Measurements from ENCODE around the gene CARS1.

CARS1 gene

GRCh38 chr11:3010521-3011275 is 46.5 kb downstream of the CARS1 start:
- in situ Hi-C loops (cut with MboI; ENCODE audit: low sequenced_read_pairs) = no loop called here

DNA sequence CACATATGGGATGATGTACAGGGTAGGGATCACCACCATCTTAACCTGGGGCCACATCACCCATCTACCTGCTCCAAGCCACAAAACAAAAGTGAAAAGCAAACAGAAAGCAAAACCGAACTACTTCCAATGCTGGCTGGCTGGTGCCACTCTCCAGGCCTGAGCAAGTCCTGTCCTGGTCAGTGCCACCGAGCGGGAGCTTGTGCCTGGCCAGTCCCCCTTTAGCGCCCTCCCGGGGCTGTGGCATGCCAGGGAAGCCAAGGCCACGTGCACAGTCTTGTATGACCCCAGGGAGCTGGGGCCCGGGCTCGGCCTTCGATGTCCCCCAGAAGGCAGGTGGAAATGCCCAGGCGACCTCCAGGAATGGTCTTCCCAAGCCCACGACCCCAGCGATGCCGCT is 47.2 kb downstream of the CARS1 start:
- in situ Hi-C loops (cut with MboI; ENCODE audit: low sequenced_read_pairs) = no loop called here

- in situ Hi-C loops (cut with MboI; ENCODE audit: low sequenced_read_pairs) = no loop called here
Measured at GRCh38 chr11:3009481-3009880, 47.7 kb downstream of the CARS1 start.

- in situ Hi-C loops (cut with MboI; ENCODE audit: low sequenced_read_pairs) = no loop called here
Measured at GRCh38 chr11:3008746-3009336, 48.4 kb downstream of the CARS1 start.

- in situ Hi-C loops (cut with MboI; ENCODE audit: low sequenced_read_pairs) = no loop called here
Measured at GRCh38 chr11:3007404-3008010, 49.7 kb downstream of the CARS1 start.

DNA sequence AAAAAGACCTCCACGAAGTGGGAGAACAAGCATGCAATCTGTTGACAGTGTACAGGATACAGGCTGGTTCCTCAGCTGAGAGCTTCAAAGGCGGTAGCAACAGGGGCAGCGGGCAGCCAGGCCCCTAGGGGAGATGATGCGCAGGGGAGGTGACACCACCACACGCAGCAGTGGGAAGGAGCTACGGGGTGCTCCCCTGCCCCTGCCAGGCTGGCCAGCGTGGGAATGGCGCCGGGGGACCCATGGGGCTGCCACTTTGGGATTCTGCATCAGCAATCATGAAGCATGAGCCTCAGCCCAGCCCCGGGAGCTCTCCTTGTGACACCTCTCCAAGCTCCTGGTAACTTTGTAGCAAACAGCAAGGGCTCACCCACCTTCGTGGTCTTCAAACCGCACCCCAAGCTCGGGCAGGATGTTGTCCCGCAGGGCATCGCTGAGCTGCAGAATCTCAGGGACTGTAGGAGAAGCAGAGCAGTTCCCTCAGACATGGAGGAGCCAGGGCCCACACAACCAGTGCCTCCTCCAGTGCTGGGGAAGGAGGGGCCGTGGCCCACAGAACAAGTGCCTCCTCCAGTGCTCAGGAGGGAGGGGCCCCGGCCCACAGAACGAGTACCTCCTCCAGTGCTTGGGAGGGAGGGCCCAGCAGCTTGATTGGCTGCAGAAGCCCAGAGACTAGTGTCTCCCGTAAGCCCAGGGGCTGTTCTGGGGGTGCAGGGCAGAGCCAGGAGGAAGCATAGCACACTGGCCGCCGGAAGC is 50.5 kb downstream of the CARS1 start:
- in situ Hi-C loops (cut with MboI; ENCODE audit: low sequenced_read_pairs) = no loop called here

DNA sequence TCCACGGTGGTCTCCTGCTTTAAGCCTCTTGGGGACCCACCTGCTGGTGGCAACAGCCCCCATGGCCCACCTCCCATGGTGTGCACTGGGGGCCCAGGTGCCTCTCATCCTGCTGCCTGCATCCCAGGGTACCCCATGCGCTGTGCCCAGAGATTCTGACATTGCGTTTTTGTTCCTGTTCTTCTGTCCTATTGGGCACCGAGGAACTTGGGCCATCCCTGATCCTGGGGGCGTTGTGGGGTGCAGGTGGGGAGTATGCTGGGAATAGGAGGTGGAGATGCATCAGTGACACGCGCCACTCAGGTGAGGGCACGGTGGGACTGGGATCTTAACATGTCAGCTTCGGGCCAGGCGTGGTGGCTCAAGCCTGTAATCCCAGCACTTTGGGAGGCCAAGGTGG is 52.7 kb downstream of the CARS1 start:
- in situ Hi-C loops (cut with MboI; ENCODE audit: low sequenced_read_pairs) = no loop called here

- in situ Hi-C loops (cut with MboI; ENCODE audit: low sequenced_read_pairs) = no loop called here
Measured at GRCh38 chr11:3003396-3004231, 53.6 kb downstream of the CARS1 start.

DNA sequence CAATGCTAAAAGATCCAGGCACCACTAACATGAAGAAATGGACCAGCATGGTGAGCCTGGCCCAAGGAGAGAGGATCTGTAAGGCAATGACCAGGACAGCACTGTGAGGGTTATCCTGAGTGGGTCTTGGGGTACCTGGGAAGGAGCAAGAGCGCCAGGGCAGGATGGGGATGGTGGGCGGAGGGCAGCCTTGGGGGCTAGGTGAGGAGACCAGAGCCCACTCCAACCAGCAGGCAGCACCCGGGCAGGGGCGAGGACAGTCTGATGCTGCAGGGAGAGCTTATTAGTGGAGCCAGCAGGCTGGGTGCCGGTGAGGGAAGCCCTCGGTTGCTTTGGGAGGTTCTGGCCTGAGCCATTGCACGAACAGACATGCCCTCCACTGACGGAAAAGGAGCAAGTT is 54.4 kb downstream of the CARS1 start:
- in situ Hi-C loops (cut with MboI; ENCODE audit: low sequenced_read_pairs) = no loop called here

DNA sequence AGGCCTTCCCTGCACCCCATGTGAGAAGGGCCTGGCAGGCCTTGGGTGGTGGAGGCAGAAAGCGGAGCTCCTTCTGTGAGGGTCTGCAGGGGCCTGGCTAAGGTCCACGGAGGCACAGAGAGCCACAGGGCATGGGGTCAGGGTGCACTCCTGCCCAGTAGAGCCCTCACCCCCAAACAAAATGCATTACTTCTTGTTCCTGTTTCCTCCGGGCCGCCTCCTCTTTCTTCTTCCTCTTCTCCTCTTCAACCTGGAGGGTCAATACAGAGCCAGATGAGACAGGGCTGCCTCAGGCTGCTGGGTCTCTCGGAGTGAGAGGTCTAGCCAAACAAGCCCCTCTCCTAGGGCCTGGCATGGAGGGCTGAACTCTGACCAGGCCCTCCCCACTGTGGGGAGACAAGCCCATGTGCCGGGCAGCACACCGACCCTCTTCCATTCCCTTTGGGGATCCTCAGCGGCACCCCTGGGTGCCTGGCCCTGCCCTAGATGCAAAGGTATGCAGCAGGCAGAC is 54.8 kb downstream of the CARS1 start:
- in situ Hi-C loops (cut with MboI; ENCODE audit: low sequenced_read_pairs) = no loop called here

DNA sequence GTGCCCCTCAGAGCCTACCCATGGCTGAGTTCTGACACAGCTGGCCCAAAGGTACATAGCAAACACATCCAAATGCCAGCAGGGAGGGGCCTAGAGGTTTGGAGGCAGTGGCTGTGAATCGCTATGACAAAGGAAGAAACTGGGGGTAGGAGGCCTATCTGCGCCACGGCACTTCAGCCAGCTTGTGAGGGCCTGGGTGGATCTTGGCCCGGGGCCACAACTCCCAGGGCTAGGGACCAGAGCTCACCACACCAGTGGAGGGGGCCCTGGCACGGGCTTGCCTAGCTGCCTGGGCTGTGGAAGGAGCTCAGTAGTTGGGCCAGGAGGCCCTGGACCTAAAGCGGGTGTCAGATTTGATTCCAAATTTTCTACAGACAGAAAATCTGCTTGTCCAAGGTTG is 55.7 kb downstream of the CARS1 start:
- in situ Hi-C loops (cut with MboI; ENCODE audit: low sequenced_read_pairs) = no loop called here

- in situ Hi-C loops (cut with MboI; ENCODE audit: low sequenced_read_pairs) = no loop called here
Measured at GRCh38 chr11:3000032-3000961, 56.9 kb downstream of the CARS1 start.

GRCh38 chr11:2999464-2999998 is 57.7 kb downstream of the CARS1 start:
- in situ Hi-C loops (cut with MboI; ENCODE audit: low sequenced_read_pairs) = no loop called here

GRCh38 chr11:2998073-2998850 is 59.0 kb downstream of the CARS1 start:
- in situ Hi-C loops (cut with MboI; ENCODE audit: low sequenced_read_pairs) = no loop called here

DNA sequence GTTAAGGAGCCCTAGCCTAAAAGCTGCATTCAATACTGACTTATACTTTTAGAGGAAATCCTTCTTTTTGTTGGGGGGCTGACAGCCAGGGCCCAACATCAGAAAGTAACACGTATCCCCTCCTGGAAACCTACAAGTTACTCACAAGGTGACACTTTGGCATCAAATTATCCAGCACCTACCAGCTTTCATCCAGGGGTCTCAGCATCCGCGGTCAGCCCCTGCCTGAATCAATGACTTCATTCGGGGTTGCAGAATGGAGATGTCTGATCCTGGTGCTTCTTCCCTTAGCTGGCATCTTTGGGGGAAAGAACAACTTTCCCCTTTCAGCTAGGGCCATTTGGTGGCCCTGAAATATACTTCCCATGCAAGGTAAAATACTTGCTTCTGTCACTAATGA is 59.8 kb downstream of the CARS1 start:
- in situ Hi-C loops (cut with MboI; ENCODE audit: low sequenced_read_pairs) = no loop called here

DNA sequence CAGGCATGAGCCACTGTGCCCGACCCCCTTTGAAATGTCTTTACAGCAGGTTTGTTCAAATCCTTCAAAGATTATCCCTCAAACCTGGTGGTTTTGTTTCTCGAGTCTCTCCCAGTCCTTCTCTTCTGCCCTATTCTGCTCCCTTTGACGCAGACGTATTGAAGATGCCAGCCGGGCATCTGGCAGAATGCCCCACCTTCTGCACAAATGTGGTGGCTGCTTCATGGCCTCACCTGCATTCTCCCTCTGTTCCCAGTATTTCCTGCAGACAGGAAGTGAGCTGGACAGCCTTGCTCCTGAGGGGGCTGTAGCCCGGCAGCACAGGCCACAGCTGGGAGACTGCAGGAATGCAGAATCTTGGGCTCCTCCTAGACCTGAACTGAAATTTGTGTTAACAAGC is 60.2 kb downstream of the CARS1 start:
- in situ Hi-C loops (cut with MboI; ENCODE audit: low sequenced_read_pairs) = no loop called here

DNA sequence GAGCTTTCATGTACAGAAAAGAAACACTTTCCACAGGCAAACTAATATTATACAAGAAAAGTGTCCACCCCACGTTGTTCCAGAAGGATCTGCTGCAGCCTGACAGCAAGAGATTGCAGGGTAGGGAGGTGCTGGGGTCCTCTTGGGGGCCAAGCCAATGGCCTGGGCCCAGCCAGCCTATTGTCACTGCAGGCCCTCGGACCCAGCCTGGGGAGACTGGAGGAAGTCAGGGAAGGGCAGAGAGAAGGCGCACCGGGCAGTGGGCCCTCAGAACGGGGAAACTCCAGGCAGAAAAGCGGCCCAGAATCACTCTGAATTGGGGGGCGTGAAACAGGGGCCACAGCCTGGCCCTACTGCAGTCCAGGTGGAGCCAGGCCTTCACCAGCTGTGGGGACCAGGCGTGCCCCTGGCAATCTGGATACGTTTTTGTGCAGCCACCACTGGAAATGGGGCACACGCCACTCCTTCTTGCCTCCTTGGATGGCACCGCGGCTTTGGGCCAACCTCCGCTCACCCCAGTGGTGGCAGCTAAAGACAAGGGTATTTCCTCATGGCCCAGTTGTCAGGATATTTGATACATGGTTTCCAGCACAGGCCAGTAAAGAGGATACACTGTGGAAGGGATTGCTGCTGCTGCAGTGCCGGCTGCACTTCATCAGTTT is 61.2 kb downstream of the CARS1 start:
- in situ Hi-C loops (cut with MboI; ENCODE audit: low sequenced_read_pairs) = no loop called here

DNA sequence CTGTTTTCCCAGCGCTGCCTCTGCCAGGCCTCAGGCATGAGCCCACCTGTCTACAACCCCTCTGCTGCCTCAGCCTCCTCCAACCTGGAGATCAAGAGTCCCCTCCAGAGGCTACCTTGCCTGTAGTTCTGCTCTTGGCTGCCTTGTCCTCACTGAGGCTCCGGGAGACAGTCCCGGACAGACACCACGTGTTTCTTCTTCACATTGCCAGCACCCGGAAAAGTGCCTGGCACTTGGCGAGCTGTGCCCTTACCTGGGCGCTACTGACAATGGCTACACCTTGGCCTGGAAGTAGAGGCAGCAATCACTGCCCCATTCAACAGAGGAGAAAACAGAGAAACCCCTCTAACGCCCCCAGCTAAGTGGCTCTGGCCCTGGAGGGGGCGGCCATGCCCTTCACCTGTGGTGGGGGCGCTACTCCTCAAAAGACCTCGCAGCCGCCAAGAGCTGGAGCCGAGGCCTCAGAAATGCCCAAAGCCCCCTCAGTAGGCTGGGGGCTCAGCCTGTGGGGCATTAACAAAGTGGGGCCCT is 62.1 kb downstream of the CARS1 start:
- in situ Hi-C loops (cut with MboI; ENCODE audit: low sequenced_read_pairs) = no loop called here

All from hTERT RPE-1 (cell line).